Activated T-cell treated with anti-CD3 and anti-CD28 coated beads, Interleukin-2, amount 50 U/mL, for 48 hours (primary cell): Measurements from ENCODE around the gene H6PD.

Source experiments
- DNase-seq, 2 experiments: peaks; one replicate each; pipeline ENCODE4 v3.0.0-alpha.2; 2020

H6PD gene

DNA sequence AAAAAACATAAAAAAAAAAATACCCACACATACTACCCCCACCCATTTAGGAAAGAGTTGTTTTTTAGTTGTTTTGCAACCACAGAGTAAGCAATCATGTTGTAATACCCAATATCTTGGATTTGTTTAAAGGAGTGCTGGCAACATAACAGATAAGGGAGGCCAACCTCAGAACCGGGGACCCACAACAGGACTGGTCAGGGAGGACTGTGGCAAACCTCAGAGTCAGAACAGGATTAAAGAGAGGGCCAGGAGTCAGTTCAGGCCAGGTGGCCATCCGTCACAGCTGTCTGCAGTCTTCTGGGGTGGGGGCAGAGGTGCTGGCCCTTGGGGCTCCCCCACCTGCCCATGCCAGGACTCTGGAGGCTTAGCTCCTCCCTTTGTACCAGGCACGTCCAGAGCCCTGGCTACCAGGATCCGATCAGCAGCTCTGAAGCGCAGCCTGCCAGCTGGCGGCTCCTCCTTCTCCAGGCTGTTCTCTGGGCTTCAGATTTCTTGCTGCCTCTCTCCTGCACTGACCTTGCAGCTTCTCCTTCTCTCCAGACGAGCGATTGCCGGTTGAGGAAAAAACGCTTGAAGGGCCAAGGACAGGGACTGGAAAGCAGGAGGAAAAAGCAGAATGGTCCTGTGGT, 7.9 kb downstream of the H6PD start:
- DNase-seq, result no peak

DNA sequence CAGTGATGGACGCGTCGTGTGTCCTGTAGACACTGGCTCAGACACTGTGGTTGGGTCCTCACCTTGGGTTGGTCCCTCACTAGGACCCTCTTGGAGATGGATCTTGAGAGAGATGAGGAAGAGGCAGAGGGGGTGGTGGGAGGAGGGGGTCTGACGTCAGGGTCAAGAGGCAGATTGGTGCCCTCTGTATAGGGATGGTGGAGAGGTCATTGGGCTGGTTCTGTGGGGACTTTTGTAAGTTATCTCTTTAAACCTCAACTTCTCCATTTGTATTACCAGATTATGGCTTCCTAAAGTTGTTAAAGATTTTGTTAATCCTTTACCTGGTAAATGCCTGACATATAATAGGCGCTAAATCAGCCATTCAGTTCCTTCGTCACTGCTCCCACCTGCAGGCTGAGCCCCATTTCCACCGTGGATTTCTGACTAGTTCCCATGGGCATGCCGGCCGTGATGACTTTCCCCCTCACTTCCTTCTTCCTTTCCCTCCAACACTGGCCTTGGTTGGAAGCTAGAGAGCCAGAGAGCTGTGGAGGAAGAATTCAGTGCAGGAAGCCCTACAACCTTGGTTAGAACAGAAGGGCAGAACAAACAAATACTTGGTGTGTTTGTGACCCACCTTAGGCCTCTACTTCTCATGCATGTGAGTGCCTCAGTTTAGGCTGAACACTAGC, 8.6 kb downstream of the H6PD start:
- no peak for DNase-seq

DNA sequence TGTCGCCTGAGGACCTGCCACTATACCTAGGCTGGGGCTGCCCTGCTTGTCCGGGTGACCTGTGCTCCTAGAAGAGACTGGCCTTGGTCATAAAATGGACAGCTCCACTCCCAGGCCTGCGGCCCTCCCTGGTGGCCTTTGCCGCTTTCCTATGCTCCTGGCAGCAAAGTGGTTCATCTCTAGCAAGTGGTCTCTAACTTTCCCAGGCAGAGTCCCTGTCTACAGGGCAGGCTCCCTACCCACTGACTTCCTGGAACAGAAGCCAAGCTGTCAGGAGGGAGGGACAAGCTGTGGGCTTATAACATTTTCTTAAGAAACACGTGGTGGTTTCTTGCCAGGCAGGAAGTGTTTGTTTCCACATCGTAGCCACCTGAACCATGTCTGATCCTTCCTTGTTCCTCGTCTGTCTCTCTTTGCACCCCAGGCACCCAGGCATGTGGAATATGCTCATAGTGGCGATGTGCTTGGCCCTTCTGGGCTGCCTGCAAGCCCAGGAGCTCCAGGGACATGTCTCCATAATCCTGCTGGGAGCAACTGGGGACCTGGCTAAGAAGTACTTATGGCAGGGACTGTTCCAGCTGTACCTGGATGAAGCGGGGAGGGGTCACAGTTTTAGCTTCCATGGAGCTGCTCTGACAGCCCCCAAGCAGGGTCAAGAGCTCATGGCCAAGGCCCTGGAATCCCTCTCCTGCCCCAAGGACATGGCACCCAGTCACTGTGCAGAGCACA, 10.1 kb downstream of the H6PD start:
- no peak for DNase-seq

DNA sequence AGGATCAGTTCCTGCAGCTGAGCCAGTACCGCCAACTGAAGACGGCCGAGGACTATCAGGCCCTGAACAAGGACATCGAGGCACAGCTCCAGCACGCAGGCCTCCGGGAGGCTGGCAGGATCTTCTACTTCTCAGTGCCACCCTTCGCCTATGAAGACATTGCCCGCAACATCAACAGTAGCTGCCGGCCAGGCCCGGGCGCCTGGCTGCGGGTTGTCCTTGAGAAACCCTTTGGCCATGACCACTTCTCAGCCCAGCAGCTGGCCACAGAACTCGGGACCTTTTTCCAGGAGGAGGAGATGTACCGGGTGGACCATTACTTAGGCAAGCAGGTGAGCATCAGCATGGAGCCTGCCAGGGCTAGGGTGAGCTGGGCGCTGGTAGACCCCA, 10.7 kb downstream of the H6PD start:
- no peak for DNase-seq

DNA sequence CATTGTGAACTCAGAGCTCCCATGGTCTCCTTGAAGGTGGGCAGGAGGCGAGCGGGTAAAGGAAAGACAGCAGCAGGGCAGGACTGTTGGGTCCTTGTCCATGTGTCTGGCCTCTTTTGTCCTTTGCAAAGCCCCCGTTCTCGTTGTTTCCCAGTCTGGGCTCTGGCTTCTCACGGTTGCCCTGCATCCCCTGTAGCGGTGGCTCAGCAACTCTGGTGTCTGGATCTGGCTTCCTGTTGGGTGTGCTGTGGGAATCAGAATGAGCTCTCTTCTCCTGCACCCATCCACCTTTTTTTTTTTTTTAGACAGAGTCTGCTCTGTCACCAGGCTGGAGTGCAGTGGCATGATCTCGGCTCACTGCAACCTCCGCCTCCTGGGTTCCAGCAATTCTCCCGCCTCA, 11.1 kb downstream of the H6PD start:
- no peak for DNase-seq

DNA sequence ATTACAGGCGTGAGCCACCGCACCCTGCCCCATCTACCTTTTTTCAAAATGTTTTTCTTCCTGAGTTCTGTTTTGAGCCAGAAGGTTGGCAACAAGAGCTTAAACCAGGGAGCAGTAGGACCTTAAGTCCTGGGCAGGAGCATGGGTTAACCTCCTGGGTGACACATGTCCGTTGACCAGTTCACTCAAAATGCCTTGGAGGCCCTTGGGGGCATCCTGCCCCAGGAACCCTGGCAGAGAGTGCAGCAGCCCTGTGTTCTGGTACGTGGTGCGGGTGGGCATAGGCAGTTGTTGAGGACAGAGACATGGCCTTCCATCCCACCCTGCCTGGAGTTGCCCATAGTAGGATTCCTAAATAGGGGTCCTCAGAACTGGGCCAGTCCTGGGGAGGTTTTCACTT, 11.6 kb downstream of the H6PD start:
- DNase-seq, result no peak

DNA sequence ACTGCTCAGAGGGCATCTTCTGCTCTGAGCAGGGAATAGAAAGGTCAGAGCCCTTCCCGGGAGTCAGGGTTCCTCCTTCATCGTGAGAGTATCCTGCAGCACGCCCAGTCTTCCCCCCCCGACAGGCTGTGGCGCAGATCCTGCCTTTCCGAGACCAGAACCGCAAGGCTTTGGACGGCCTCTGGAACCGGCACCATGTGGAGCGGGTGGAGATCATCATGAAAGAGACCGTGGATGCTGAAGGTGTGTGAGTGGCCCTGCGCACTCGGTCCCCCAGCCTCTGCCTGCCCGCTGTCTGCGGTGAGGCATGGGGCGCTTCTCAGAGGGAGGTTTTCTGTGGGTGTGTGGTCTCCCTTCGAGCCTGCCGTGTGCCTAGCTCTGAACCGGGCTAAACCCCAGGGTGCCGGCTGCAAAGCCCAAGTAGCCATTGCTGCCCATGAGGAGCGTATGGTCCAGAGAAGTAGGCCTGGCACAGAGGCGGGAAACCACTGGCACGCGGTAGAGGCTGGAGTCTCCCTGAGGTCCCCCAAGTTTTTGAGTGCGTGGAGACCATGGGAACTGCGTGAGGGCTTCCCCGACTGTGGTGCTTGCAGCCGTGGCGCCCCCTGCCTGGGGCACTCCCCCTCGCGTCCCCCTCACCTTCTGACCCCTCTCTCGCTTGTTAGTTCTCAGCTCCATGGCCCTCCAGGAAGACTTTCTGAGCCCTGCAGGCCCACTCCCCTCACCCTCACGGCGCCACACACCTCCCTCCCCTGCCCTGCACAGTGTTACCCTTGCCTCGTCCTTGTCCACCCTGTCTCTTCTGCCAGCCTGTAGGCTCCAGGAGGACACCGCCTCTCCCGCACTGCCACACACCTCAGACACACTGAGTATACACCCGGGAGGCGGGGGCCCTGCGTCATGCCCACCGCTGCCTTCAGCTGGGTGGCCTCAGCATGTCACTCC, 12.5 kb downstream of the H6PD start:
- no peak for DNase-seq

DNA sequence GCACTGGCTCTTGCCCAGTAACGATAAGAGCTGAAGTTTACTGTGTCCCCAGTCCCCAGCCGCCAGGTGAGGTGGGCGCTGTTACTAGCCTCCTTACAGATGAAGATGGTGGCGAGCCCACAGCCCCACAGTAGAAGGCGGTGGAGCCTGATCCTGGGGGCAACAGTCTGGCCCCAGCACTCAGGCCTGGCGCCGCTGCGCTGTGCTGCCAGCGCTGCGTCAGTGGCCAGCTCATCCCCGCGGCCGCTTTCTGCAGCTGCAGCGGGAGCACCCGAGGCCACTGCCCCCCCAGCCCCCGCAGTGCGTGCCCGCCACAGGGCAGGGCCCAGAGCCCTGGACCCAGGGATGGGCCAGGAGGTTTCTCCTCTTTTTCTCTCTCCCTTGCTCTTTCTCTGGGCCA, 13.3 kb downstream of the H6PD start:
- DNase-seq, result no peak

DNA sequence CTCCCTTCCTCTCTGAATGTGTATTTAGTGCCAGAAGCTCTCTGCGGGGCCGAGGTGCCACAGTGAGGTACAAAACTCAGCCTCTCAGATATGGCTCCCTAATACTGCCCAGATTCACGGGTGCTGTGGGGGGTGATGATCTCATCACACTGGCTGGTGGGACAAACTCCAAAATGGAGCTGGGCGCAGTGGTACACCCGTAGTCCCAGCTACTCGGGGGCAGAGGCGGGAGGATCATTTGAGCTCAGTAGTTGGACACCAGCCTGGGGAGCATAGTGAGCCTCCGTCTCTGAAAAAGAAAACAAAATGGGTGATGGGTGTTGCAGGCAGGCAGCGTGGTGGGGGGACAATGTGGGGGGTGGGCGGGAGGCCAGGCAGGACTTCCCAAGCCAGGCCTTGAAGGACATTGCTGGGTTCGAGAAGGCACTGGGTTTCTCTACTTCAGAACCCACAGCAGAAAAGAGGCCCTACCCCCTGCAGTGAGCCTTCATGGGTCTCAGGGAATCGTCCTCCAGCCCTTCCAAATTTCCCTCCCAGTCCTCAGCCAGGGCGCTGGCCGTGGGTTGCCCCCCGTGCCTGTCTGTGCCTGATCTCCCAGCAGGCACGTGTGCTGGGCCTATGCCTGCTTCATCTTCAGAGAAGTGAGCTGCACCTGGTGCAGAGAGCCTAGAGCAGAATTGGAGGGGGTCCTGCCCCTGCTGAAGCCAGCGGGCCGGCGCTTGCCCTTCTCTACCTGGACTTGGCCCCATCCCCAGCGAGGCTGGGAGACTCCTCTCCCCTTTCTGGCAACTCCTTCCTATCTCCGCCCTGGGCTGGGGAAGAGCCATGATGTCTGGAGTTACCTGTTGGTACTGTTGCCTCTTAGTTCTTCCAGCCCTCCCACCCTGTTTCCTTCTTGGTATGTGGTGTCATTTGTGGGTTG, 14.0 kb downstream of the H6PD start:
- DNase-seq, result no peak

DNA sequence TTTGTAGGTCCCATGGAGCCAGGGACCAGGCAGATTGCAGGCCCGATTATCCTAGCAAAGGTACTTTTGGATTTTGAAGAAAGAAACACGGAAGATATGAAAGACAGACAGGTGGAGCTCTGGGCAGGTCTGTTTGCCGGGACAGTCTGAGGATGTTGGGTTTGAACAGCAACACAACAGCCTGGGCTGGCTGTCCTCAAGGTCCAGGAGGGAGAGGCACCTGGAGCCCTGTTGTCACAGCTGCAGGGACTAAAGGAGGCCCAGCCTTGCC, 14.6 kb downstream of the H6PD start:
- DNase-seq, result no peak

DNA sequence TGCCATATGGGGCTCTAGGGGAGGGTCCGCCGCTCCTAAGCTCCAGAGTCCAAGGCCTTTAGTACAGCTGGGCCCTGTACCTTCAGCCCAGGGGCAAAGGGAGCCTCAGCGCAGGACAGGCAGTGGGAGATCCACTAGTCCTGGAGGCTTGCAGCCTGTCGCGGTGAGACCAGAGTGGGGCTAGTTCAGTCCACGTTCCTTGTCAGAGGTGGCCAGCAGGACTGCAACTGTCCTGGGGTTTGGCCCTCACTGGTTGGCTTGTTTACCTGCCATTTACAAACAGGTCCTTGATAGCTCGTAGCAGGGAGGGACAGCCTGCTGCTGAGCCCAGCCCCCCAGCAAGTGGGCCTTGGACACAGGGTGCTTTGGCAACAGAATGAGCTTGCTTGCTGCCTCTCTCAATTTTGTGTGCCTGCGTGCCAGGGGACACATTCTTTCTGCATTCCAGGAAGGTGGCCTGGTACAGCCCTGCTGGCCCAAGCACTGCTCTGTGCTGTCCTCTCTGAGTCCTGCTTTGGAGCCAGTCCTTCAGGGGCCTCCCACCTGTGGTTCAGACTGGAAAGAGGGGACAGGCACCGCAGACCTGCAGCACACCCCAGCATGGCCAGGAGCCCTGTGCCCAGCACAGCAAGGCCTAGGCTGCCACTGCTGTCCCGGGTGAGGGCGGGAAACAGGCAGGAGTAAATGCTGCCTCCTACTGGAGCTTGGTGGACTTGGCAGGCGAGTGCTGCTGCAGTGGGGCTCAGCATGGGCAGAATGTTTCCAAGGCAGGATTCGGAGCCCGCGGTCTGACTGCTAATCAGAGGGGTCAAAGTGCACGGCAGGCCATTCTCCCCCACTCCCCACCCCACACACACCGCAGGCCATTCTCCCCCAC, 15.2 kb downstream of the H6PD start:
- DNase-seq, result peak; percentile 64 to 74

DNA sequence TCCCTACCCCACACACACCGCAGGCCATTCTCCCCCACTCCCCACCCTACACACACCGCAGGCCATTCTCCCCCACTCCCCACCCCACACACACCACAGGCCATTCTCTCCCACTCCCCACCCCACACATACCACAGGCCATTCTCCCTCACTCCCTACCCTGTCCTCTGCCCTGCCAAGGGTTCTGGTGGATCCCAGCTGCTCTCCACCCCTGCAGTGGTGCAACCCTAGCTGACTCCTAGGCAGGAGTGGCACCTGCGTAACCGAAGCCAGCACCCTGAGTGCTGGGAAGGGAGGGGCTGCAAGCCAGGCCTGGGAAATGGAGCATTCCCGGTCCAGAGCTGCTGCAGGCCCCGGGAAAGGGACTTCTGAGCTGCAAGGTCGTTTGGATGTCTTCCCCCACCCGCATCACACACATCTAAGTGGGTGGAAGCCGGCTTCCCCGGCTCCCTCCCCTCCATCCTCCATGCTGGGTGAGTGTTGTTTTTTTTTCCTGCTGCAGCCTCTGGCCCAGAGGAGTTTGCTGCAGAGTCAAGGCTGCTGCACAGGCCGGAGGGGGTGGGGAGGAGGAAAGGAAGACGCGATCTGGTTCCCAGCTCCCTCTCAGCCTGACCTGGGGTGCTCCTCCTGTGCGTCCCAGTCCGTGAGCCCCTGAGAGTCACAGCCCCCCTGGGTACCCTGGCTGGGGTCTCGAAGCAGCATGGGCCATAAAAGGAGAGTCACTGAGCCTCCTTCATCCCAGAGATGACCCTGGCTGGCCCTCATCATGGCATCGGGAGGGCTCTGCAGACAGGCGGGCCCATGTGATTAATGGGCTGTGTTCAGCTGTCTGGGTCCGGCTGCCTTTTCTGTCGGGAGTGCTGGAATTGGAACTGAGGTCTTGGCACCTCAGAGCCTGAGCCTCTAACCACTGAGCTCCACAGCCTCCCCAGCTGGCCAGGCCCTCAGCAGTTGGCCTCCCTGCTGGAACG, 16.1 kb downstream of the H6PD start:
- no peak for DNase-seq

DNA sequence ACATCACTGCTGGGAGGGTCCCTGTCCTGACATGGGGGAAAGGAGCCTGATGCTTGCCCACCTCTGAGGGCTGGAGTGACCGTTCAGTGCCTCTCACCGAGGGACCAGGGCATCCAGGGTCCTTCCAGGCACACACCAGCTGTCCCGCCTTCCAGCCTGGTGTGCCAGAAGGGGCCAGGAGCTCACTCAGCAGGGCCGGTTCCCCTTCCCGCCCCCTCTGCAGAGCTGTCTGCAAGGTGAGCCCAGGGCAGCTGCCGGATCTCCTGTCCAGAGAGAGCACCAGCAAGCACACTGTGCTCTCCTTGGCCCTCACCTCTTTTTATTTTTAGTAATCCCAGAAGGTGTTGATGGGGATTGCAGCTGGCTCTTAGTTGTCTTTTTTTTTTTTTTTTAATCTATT, 16.9 kb downstream of the H6PD start:
- DNase-seq, result no peak

DNA sequence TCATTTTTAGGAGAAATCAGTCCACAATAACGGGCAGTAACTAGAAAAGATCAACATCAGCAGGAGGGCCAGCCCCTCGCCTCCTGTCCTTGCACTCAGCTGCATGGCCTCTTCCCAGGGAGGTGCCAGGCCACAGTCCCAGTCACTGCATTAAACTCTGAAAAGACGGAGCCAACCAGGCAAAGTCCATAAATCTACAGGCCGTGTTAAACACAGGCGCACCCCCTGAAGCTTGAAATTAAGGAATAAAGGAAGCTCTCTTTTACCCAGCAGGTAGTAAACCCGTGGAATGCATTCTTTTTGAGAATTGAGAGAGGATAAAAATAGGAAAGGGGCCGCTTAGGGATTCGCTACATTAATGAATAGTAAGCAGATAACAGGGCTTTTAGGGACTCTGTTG, 18.4 kb downstream of the H6PD start:
- no peak for DNase-seq

DNA sequence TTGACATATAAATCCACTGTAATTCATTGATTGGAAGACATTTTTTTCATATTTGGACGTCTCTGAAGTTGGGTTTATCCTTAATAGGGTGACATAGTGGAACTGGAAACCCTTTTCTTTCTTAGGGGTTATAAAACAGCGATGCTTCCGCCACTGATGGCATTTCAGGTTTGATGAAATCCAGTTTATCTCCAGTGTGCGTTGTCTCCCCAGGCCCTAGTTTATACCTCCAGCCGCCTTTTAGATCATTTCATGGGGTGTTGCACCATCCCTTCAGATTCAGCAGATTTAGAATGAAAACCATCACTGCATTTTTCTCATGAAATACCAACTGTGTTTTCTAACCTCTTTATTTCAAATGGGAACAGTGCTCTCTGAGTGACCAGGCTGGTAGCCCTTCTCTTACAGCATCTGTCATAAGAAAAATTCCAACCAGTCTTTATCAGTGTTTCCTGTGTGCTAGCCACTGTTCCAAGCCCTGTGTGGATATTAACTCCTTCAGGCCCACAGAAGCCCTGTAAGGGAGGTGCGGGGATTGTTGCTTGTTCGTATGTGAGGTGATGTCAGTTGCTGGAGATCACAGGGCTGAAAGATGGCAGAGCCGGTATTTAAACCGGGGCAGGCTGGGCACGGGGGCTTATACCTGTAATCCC, 19.0 kb downstream of the H6PD start:
- DNase-seq, result no peak

DNA sequence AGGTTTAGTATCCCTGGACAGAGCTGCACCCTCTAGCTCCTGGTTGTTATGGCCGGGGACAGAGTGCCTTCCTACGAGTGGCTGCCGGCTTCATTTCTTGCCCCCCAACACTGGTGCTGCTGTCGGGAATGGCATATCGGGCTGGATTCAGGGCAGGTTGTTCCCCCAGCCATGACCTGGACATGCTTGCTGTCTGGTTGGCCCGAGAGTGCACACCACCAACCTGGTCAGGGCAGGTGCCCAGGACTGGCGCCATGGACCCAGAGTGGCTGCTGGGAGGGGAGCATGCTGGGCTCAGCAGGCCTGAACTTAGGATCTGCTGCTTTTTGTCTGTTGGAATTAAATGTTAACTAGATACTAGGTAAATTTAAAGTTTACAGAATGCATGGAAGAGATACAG, 21.8 kb downstream of the H6PD start:
- no peak for DNase-seq

DNA sequence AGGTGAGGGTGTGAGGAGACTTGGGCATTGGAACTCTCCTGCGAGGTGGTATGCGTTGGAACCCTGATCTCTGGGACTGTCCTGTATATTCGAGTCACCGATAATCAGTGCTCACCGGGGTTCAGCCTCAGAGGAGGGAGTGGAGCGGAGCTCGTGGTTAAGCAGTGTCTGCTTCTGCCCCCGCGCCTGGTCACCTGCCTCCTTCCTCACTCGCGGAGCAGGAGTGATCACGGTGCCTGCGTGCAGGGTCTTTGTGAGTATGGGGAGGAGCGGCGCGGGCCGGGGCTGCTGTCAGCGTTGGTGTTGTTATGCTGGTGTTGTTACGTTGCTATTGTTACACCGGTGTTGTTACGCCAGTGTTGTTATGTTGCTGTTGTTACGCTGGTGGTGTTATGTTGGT, 23.3 kb downstream of the H6PD start:
- DNase-seq, result no peak

DNA sequence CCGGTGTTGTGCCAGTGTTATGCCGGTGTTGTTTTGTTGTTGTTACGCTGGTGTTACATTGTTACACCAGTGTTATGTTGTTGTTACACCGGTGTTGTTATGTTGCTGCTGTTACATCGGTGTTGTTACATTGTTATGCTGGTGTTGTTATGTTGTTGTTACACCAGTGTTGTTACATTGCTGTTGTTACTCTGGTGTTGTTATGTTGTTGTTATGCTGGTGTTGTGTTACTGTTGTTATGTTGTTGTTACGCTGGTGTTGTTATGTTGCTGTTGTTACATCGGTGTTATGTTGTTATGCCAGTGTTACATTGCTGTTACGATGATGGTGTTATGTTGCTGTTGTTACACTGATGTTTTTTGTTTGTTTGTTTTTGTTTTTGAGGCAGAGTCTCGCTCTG, 24.1 kb downstream of the H6PD start:
- DNase-seq, result no peak

DNA sequence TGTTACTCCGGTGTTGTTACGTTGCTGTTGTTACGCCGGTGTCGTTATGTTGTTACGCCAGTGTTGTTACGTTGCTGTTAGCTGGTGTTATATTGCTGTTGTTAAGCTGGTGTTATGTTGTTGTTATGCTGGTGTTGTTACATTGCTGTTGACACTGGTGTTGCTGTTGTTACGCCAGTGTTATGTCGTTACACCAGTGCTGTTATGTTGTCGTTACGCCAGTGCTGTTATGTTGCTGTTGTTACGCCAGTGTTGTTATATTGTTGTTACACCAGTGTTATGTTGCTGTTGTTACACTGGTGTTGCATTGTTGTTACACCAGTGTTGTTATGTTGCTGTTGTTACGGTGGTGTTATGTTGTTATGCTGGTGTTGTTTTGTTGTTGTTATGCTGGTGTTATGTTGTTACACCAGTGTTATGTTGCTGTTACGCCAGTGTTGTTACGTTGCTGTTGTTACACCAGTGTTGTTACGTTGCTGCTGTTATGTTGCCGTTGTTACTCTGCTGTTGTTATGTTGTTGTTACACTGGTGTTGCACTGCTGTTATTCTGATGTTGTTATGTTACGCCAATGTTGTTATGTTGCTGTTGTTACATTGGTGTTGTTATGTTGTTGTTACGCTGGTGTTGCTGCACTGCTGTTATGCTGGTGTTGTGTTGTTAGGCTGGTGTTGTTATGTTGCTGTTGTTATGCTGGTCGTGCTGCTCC, 25.6 kb downstream of the H6PD start:
- no peak for DNase-seq
